Parathyroid adenoma (tissue), 2 donors: Measurements from ENCODE around the gene DISC1.
"Not testable (repeated sequence)": the region's sequence is repeated elsewhere in the genome, so short reads cannot be mapped to it uniquely, and the experiment has no call there.

Source experiments
- H2AFZ ChIP-seq: fragments of 300-600 bp; sonication (generic); one replicate; pipeline ENCODE4 v1.7.0; 2017; ENCODE audit warnings: antibody characterized with exemption, mild to moderate bottlenecking
- H3K27ac ChIP-seq: fragments of 300-600 bp; sonication (generic); one replicate; pipeline ENCODE4 v1.7.0; 2017
- H3K27me3 ChIP-seq: fragments of 300-600 bp; sonication (generic); one replicate; pipeline ENCODE4 v1.7.0; 2017; ENCODE audit warnings: low read length; ENCODE audit not compliant: control insufficient read depth, insufficient read depth
- H3K36me3 ChIP-seq: fragments of 300-600 bp; sonication (generic); one replicate; pipeline ENCODE4 v1.7.0; 2017; ENCODE audit warnings: low read length; ENCODE audit not compliant: control insufficient read depth, insufficient read depth
- H3K4me1 ChIP-seq: fragments of 300-600 bp; sonication (generic); one replicate; pipeline ENCODE4 v1.7.0; 2017; ENCODE audit warnings: control low read depth
- H3K4me2 ChIP-seq: fragments of 300-600 bp; sonication (generic); one replicate; pipeline ENCODE4 v1.7.0; 2017; ENCODE audit warnings: low read length
- H3K4me3 ChIP-seq: fragments of 300-600 bp; sonication (generic); one replicate; pipeline ENCODE4 v1.7.0; 2017; ENCODE audit warnings: low read depth, low read length
- H3K79me2 ChIP-seq: fragments of 300-600 bp; sonication (generic); one replicate; pipeline ENCODE4 v1.7.0; 2017; ENCODE audit warnings: control low read depth
- H3K9ac ChIP-seq: fragments of 300-600 bp; sonication (generic); one replicate; pipeline ENCODE4 v1.7.0; 2017; ENCODE audit warnings: mild to moderate bottlenecking
- H3K9me3 ChIP-seq: fragments of 300-600 bp; sonication (generic); one replicate; pipeline ENCODE4 v1.7.0; 2017; ENCODE audit warnings: low read length; ENCODE audit not compliant: control insufficient read depth
- CTCF ChIP-seq: fragments of 300-600 bp; sonication (generic); IDR thresholded peaks from one replicate; pipeline ENCODE4 v1.7.0; 2017; ENCODE audit warnings: antibody characterized with exemption, mild to moderate bottlenecking
- donor health status: primary hyperparathyroidism.

DISC1 gene

DNA sequence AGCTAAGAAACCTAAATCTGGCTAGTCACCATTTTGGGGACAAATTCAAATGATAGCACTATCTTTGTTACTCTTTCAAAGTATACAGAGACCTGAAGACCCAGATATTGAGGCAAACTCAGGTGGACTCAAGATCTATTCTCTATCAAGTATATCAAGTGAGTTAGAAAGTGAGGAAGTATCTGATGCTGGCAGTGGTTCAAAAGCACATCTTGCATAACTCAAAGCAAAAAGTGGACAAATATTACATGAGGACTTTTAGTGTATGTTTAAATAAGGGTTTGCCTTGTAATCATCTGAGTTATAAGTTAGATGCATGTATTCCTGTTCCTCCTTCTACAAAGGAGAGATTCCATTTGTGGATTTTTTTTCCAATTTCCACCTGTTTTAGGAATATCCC, 338.4 kb downstream of the DISC1 start:
- no peaks in the 10 kb centered on the region for H3K9me3 ChIP-seq
- H3K4me3 ChIP-seq: no peak overlapping the region
- H3K4me1 ChIP-seq: peaks cover 3% of the 10 kb centered on the region
- no peak overlapping the region for H2AFZ ChIP-seq
- H3K79me2 ChIP-seq: no peaks in the 10 kb centered on the region
- TF ChIP-seq CTCF: no peak
- no peaks in the 10 kb centered on the region for H3K36me3 ChIP-seq
- H3K27me3 ChIP-seq: no peaks in the 10 kb centered on the region
- H3K9ac ChIP-seq: no peak overlapping the region
- no peak overlapping the region for H3K27ac ChIP-seq
- no peak overlapping the region for H3K4me2 ChIP-seq

GRCh38 chr1:231965615-231966014, 339.0 kb downstream of the DISC1 start:
- no peak overlapping the region for H3K4me2 ChIP-seq
- H3K27ac ChIP-seq: no peak overlapping the region
- H3K79me2 ChIP-seq: no peaks in the 10 kb centered on the region
- no peaks in the 10 kb centered on the region for H3K9me3 ChIP-seq
- H3K4me1 ChIP-seq: peaks cover 3% of the 10 kb centered on the region
- no peak overlapping the region for H3K9ac ChIP-seq
- H3K4me3 ChIP-seq: no peak overlapping the region
- H2AFZ ChIP-seq: no peak overlapping the region
- no peaks in the 10 kb centered on the region for H3K36me3 ChIP-seq
- no peak for TF ChIP-seq CTCF
- no peaks in the 10 kb centered on the region for H3K27me3 ChIP-seq

GRCh38 chr1:231966983-231967382, 340.4 kb downstream of the DISC1 start:
- Histone ChIP-seq H3K4me3 (no peak overlapping the region), H3K27ac (no peak overlapping the region), H3K4me1 (peaks cover 9% of the 10 kb centered on the region), H3K79me2 (no peaks in the 10 kb centered on the region), H3K9me3 (no peaks in the 10 kb centered on the region), H3K9ac (no peak overlapping the region), H3K4me2 (no peak overlapping the region), H3K36me3 (no peaks in the 10 kb centered on the region), H3K27me3 (no peaks in the 10 kb centered on the region), H2AFZ (no peak overlapping the region)
- no peak for TF ChIP-seq CTCF

DNA sequence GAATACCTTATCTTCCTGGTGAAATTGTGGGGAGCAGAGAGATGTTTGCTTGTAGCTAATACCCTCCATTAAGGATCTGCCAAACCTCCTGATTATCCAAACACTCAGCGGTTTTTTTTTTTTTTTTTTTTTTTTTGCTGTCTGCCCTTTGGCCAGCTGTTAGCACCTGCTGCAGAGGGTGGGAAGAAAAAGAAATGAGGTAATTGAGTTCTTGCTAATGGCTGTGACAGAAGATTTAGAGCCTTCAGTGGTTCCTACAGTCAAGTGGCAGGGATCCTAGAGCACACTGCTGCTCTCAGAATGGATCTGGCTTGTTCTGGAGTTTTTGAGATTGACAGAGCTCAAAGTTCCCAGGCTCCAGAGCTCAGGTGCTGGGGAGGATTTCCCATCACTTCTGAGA, 342.5 kb downstream of the DISC1 start:
- H3K36me3 ChIP-seq: no peaks in the 10 kb centered on the region
- no peak for TF ChIP-seq CTCF
- H3K27me3 ChIP-seq: no peaks in the 10 kb centered on the region
- no peaks in the 10 kb centered on the region for H3K79me2 ChIP-seq
- H3K4me1 ChIP-seq: peaks cover 11% of the 10 kb centered on the region
- H2AFZ ChIP-seq: no peak overlapping the region
- H3K9me3 ChIP-seq: no peaks in the 10 kb centered on the region
- H3K27ac ChIP-seq: no peak overlapping the region
- no peak overlapping the region for H3K4me2 ChIP-seq
- H3K4me3 ChIP-seq: no peak overlapping the region
- no peak overlapping the region for H3K9ac ChIP-seq

- H3K9me3 ChIP-seq, H3K4me1 ChIP-seq, H3K27me3 ChIP-seq, H3K9ac ChIP-seq, H3K4me2 ChIP-seq, H3K79me2 ChIP-seq, H2AFZ ChIP-seq, H3K36me3 ChIP-seq, H3K27ac ChIP-seq, H3K4me3 ChIP-seq: not testable (repeated sequence)
These were observed 343.2 kb downstream of the DISC1 start for GRCh38 chr1:231969761-231970160.
